Chondrocyte (in vitro differentiated cells): Measurements from ENCODE around the gene NPBWR2. TPM values are rescaled to one million over a fixed set of nuclear protein-coding genes. Genes with fewer than 3 reads are reported as not detected.

Experiments used
- DNase-seq: peaks from one replicate; pipeline ENCODE4 v3.0.0; 2021; ENCODE audit warnings: mixed read lengths, low spot score
- H3K27ac Mint-ChIP-seq: one replicate; pipeline ENCODE4 v1.8.0; 2021; ENCODE audit warnings: mild to moderate bottlenecking, moderate library complexity, mixed read lengths; ENCODE audit not compliant: unreplicated experiment
- H3K27me3 Mint-ChIP-seq: 2 replicates; pipeline ENCODE4 v1.8.0; 2021; ENCODE audit warnings: low read depth, mixed read lengths
- H3K36me3 Mint-ChIP-seq: 2 replicates; pipeline ENCODE4 v1.8.0; 2021; ENCODE audit warnings: low read depth, mixed read lengths
- H3K4me1 Mint-ChIP-seq: 2 replicates; pipeline ENCODE4 v1.8.0; 2021; ENCODE audit warnings: low read depth, mild to moderate bottlenecking, mixed read lengths
- H3K4me3 Mint-ChIP-seq: one replicate; pipeline ENCODE4 v1.8.0; 2021; ENCODE audit warnings: mild to moderate bottlenecking, moderate library complexity, mixed read lengths; ENCODE audit not compliant: unreplicated experiment
- H3K9me3 Mint-ChIP-seq: 2 replicates; pipeline ENCODE4 v1.8.0; 2021; ENCODE audit warnings: low read depth, mixed read lengths
- CTCF ChIP-seq: fragments of 200-600 bp; sonication (generic); IDR thresholded peaks from 2 replicates; pipeline ENCODE4 v1.5.0; 2021; ENCODE audit warnings: antibody characterized with exemption, mild to moderate bottlenecking, moderate library complexity
- total RNA-seq: library from RNA; stranded (reverse); gene quantifications from 3 replicates; pipeline ENCODE4 v1.2.1, GENCODE V29; 2021

The NPBWR2 gene
- total RNA-seq, 1 donor from 2014 or later: not detected

- no peak within 1 kb of the TSS for H3K27ac Mint-ChIP-seq
- TF ChIP-seq CTCF: peak; percentile 38
- H3K9me3 Mint-ChIP-seq: no peaks in the 10 kb centered on the region
- no peaks in the 10 kb centered on the region for H3K36me3 Mint-ChIP-seq
- H3K4me1 Mint-ChIP-seq: peaks cover 25% of the 10 kb centered on the region
- peak within 1 kb of the TSS; percentile 78 for H3K4me3 Mint-ChIP-seq
- no peak for DNase-seq
- H3K27me3 Mint-ChIP-seq: peaks cover 19% of the 10 kb centered on the region
Observed at GRCh38 chr20:64083804-64084684, 23.3 kb downstream of the NPBWR2 start, which contains the start of gene LKAAEAR1. TSS of gene LKAAEAR1 (minus strand) at chr20:64084398. CDS start at chr20:64084219, 179 bp downstream.

- peaks cover 31% of the 10 kb centered on the region for H3K4me1 Mint-ChIP-seq
- peak; percentile 86 for TF ChIP-seq CTCF
- peaks cover 13% of the 10 kb centered on the region for H3K27me3 Mint-ChIP-seq
- H3K27ac Mint-ChIP-seq: no peak overlapping the region
- H3K9me3 Mint-ChIP-seq: no peaks in the 10 kb centered on the region
- H3K4me3 Mint-ChIP-seq: peak overlapping the region; percentile 64
- no peak for DNase-seq
- H3K36me3 Mint-ChIP-seq: no peaks in the 10 kb centered on the region
Observed at GRCh38 chr20:64083378-64083803, 24.0 kb downstream of the NPBWR2 start.

- no peaks in the 10 kb centered on the region for H3K36me3 Mint-ChIP-seq
- peak overlapping the region; percentile 64 for H3K4me3 Mint-ChIP-seq
Observed at GRCh38 chr20:64082820-64083377, 24.5 kb downstream of the NPBWR2 start.

GRCh38 chr20:64082126-64082731 lies 25.1 kb downstream of the NPBWR2 start:
- no peak overlapping the region for H3K4me3 Mint-ChIP-seq
- peaks cover 8% of the 10 kb centered on the region for H3K27me3 Mint-ChIP-seq
- H3K36me3 Mint-ChIP-seq: no peaks in the 10 kb centered on the region

More at GRCh38 chr20:64082820-64083377, 24.5 kb downstream of the NPBWR2 start:
- Mint-ChIP-seq H3K9me3 (no peaks in the 10 kb centered on the region), H3K27ac (no peak overlapping the region), H3K4me1 (peaks cover 32% of the 10 kb centered on the region), H3K27me3 (peaks cover 8% of the 10 kb centered on the region)
- no peak for TF ChIP-seq CTCF
- no peak for DNase-seq

More at GRCh38 chr20:64082126-64082731, 25.1 kb downstream of the NPBWR2 start:
- Mint-ChIP-seq H3K27ac (no peak overlapping the region), H3K9me3 (no peaks in the 10 kb centered on the region), H3K4me1 (peaks cover 32% of the 10 kb centered on the region)
- TF ChIP-seq CTCF: no peak
- DNase-seq: no peak
